OCI-LY3 (cell line): Measurements from ENCODE around the gene XXYLT1.

ENCODE experiments used
- CTCF ChIP-seq: fragments of 200-600, 300-600 bp; sonication (generic); IDR thresholded peaks from 2 replicates; pipeline ENCODE4 v1.5.1; 2014; ENCODE audit warnings: antibody characterized with exemption, low read length, low read depth
- EZH2phosphoT487 ChIP-seq: fragments of 200-600 bp; shearing (Covaris generic); IDR thresholded peaks from 2 replicates; pipeline ENCODE4 v1.6.1; 2018; ENCODE audit warnings: antibody characterized with exemption, mixed run types, low read depth

DNA sequence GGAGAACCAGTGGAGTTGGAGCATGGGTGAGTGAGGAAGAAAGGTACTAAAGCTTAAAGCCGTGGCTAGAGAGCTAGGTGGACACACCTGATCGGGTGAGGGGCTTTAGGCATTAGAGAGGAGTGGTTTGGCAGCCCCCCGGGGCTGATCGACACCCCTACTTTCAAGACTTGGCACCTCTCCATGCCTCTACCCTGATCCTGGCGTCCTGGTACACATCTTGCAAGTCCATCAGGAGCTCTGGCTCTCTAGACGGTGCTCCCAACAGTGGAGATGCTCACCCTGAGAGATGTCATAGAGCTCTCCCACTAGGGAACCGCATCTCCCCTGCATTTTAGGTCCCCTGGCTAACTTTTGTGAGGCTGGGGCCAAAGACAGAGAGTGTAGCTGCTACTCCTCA lies 98.1 kb downstream of the XXYLT1 start:
- no peak for TF ChIP-seq CTCF
- no peak for TF ChIP-seq EZH2phosphoT487
